Spleen (tissue), 7 donors: ENCODE data around the gene SELENOS.

Experiments used
- POLR2A ChIP-seq, 3 donors: fragments of 450-650 bp; IDR thresholded peaks; one replicate each; pipeline ENCODE4 v1.5.1; 2017; ENCODE audit warnings: antibody characterized with exemption in 3 of 3, mild to moderate bottlenecking in 1 of 3
- TF ChIP-seq, protein P1 (sequence below), 11 experiments: fragments of 200-600 bp in 7 of 11; fragments of 450-650 bp in 4 of 11; sonication (generic) in 4 of 11; IDR thresholded peaks in 8 of 11; conservative IDR thresholded peaks in 3 of 11; 1 replicate in 7 of 11; 2 replicates in 4 of 11; pipeline versions ENCODE4 v1.4.0 to v1.8.0; 2016 to 2021; ENCODE audit warnings: antibody characterized with exemption in 11 of 11, inconsistent platforms in 4 of 11, mild to moderate bottlenecking in 1 of 11
- donor health status: DM: no; HTN: no; CAD: no; lungs with moderate emphysema.
- donor health status: DM: no; HTN: no; CAD: no.
- donor health status: DM: no; HTN: no; CAD: no.

DNA sequence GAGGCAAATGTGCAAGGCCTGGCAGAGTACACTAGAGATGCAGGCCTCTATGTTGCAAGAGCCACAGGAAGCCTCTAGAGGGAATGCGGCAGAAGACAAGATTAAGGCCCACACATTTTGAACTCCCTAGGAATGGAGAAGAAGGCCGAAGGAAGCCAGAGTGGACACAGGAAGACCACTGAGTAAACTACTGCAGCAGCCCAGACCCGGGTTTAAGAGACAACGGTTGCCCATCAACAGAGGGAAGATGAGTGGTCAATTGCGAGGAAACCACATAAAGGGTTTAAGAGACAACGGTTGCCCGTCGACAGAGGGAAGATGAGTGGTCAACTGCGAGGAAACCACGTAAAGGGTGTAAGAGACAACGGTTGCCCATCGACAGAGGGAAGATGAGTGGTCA lies 40.0 kb downstream of the SELENOS start:
- no peak for TF ChIP-seq POLR2A (IDR thresholded peaks at IDR 0.05)
- TF ChIP-seq, protein P1, sequence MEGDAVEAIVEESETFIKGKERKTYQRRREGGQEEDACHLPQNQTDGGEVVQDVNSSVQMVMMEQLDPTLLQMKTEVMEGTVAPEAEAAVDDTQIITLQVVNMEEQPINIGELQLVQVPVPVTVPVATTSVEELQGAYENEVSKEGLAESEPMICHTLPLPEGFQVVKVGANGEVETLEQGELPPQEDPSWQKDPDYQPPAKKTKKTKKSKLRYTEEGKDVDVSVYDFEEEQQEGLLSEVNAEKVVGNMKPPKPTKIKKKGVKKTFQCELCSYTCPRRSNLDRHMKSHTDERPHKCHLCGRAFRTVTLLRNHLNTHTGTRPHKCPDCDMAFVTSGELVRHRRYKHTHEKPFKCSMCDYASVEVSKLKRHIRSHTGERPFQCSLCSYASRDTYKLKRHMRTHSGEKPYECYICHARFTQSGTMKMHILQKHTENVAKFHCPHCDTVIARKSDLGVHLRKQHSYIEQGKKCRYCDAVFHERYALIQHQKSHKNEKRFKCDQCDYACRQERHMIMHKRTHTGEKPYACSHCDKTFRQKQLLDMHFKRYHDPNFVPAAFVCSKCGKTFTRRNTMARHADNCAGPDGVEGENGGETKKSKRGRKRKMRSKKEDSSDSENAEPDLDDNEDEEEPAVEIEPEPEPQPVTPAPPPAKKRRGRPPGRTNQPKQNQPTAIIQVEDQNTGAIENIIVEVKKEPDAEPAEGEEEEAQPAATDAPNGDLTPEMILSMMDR (IDR thresholded peaks at IDR 0.05 in 8 of 11, conservative IDR thresholded peaks at IDR 0.05 in 3 of 11) = no peak
